H9 (cell line): Measurements from ENCODE around the gene HDC. TPM values are rescaled to one million over a fixed set of nuclear protein-coding genes. Genes with fewer than 3 reads are reported as not detected.

Experiments used
- DNase-seq: peaks from one replicate; pipeline ENCODE4 v3.0.0-alpha.2; 2017
- H2AFZ ChIP-seq: one replicate; pipeline ENCODE4 v1.6.1; 2013; ENCODE audit warnings: mild to moderate bottlenecking, low read length, control low read depth, moderate library complexity
- H2AK5ac ChIP-seq: 2 replicates; pipeline ENCODE4 v1.6.1; 2013; ENCODE audit warnings: low read length, control low read depth, mixed read lengths; ENCODE audit not compliant: insufficient read length
- H2BK120ac ChIP-seq: one replicate; pipeline ENCODE4 v1.6.1; 2013; ENCODE audit warnings: low read depth, mild to moderate bottlenecking, low read length, control low read depth, inconsistent platforms; ENCODE audit not compliant: poor library complexity, severe bottlenecking
- H2BK12ac ChIP-seq: 2 replicates; pipeline ENCODE4 v1.6.1; 2013; ENCODE audit warnings: low read length, control low read depth, mixed read lengths, low read depth; ENCODE audit not compliant: insufficient read length
- H2BK15ac ChIP-seq: 2 replicates; pipeline ENCODE4 v1.6.1; 2013; ENCODE audit warnings: low read depth, low read length, control low read depth
- H2BK20ac ChIP-seq: one replicate; pipeline ENCODE4 v1.6.1; 2013; ENCODE audit warnings: low read depth, mild to moderate bottlenecking, low read length, control low read depth, inconsistent platforms; ENCODE audit not compliant: poor library complexity, severe bottlenecking
- H2BK5ac ChIP-seq: 2 replicates; pipeline ENCODE4 v1.6.1; 2013; ENCODE audit warnings: low read length, control low read depth, mixed read lengths; ENCODE audit not compliant: insufficient read length
- H3K14ac ChIP-seq: 2 replicates; pipeline ENCODE4 v1.6.1; 2013; ENCODE audit warnings: low read length, control low read depth; ENCODE audit not compliant: insufficient read depth
- H3K18ac ChIP-seq: 2 replicates; pipeline ENCODE4 v1.6.1; 2013; ENCODE audit warnings: low read depth, mild to moderate bottlenecking, mixed read lengths, low read length, control low read depth; ENCODE audit not compliant: insufficient read length
- H3K23ac ChIP-seq: 2 replicates; pipeline ENCODE4 v1.6.1; 2013; ENCODE audit warnings: low read length, control low read depth, mixed read lengths, low read depth; ENCODE audit not compliant: insufficient read length
- H3K23me2 ChIP-seq: 2 replicates; pipeline ENCODE4 v1.6.1; 2013; ENCODE audit warnings: low read depth, mild to moderate bottlenecking, mixed read lengths, low read length, control low read depth; ENCODE audit not compliant: insufficient read length, poor library complexity, severe bottlenecking
- H3K27ac ChIP-seq: 2 replicates; pipeline ENCODE4 v1.5.1; 2013; ENCODE audit warnings: low read length, control low read depth, mixed read lengths, low read depth; ENCODE audit not compliant: insufficient read length
- H3K27me3 ChIP-seq: 2 replicates; pipeline ENCODE4 v1.6.1; 2013; ENCODE audit warnings: low read length, control low read depth, inconsistent platforms; ENCODE audit not compliant: insufficient read depth
- H3K4ac ChIP-seq: 2 replicates; pipeline ENCODE4 v1.6.1; 2013; ENCODE audit warnings: low read depth, mild to moderate bottlenecking, control low read depth, inconsistent platforms, low read length, moderate library complexity
- H3K4me1 ChIP-seq: 2 replicates; pipeline ENCODE4 v1.6.1; 2013; ENCODE audit warnings: low read length, control low read depth, inconsistent platforms; ENCODE audit not compliant: insufficient read depth
- H3K4me2 ChIP-seq: 2 replicates; pipeline ENCODE4 v1.6.1; 2013; ENCODE audit warnings: low read length, control low read depth, mixed read lengths; ENCODE audit not compliant: insufficient read length, insufficient read depth
- H3K56ac ChIP-seq: 2 replicates; pipeline ENCODE4 v1.6.1; 2013; ENCODE audit warnings: low read depth, mild to moderate bottlenecking, mixed read lengths, low read length, control low read depth; ENCODE audit not compliant: insufficient read length
- H3K79me1 ChIP-seq: 2 replicates; pipeline ENCODE4 v1.6.1; 2013; ENCODE audit warnings: low read depth, mild to moderate bottlenecking, moderate library complexity, low read length, control low read depth, inconsistent platforms; ENCODE audit not compliant: insufficient read depth, poor library complexity, severe bottlenecking
- H3K79me2 ChIP-seq: 2 replicates; pipeline ENCODE4 v1.6.1; 2013; ENCODE audit warnings: low read length, control low read depth, inconsistent platforms; ENCODE audit not compliant: insufficient read depth
- H3K9ac ChIP-seq: 2 replicates; pipeline ENCODE4 v1.6.1; 2013; ENCODE audit warnings: low read length, control low read depth, mixed read lengths; ENCODE audit not compliant: insufficient read length; ENCODE audit errors: extremely low read depth
- H3K9me3 ChIP-seq: one replicate; pipeline ENCODE4 v1.6.1; 2013; ENCODE audit warnings: low read depth, low read length, inconsistent platforms; ENCODE audit not compliant: control insufficient read depth
- H3T11ph ChIP-seq: one replicate; pipeline ENCODE4 v1.6.1; 2013; ENCODE audit warnings: mild to moderate bottlenecking, low read length, control low read depth, inconsistent platforms
- H4K20me1 ChIP-seq: one replicate; pipeline ENCODE4 v1.6.1; 2013; ENCODE audit not compliant: control insufficient read depth, insufficient read length, insufficient read depth
- H4K5ac ChIP-seq: 2 replicates; pipeline ENCODE4 v1.6.1; 2013; ENCODE audit warnings: low read depth, mild to moderate bottlenecking, mixed read lengths, low read length, control low read depth; ENCODE audit not compliant: insufficient read length
- H4K8ac ChIP-seq: replicated peaks from 2 replicates; pipeline ENCODE4 v1.6.1; 2013; ENCODE audit warnings: low read length, control low read depth, mixed read lengths, low read depth; ENCODE audit not compliant: insufficient read length
- H4K91ac ChIP-seq: 2 replicates; pipeline ENCODE4 v1.6.1; 2013; ENCODE audit warnings: low read depth, mild to moderate bottlenecking, moderate library complexity, mixed read lengths, low read length, control low read depth; ENCODE audit not compliant: insufficient read length
- H3K27ac Mint-ChIP-seq, 3 experiments: 2 replicates in 2 of 3; 3 replicates in 1 of 3; pipeline ENCODE4 v1.8.0; 2020 to 2021; ENCODE audit warnings: mixed read lengths in 3 of 3, mild to moderate bottlenecking in 1 of 3, moderate library complexity in 1 of 3
- H3K27me3 Mint-ChIP-seq: 2 replicates; pipeline ENCODE4 v1.8.0; 2021; ENCODE audit warnings: low read depth, mild to moderate bottlenecking, moderate library complexity, mixed read lengths
- H3K36me3 Mint-ChIP-seq, 3 experiments: 2 replicates in 2 of 3; 3 replicates in 1 of 3; pipeline ENCODE4 v1.8.0; 2020 to 2021; ENCODE audit warnings: low read depth in 3 of 3, mixed read lengths in 3 of 3; ENCODE audit not compliant: insufficient read depth in 1 of 3
- H3K4me1 Mint-ChIP-seq, 2 experiments: 2 replicates each; pipeline ENCODE4 v1.8.0; 2020; ENCODE audit warnings: mixed read lengths in 2 of 2
- H3K4me3 Mint-ChIP-seq, 2 experiments: 2 replicates in 1 of 2; 3 replicates in 1 of 2; pipeline ENCODE4 v1.8.0; 2020 to 2021; ENCODE audit warnings: mild to moderate bottlenecking in 2 of 2, mixed read lengths in 2 of 2, moderate library complexity in 1 of 2
- H3K9me3 Mint-ChIP-seq, 2 experiments: 2 replicates in 1 of 2; 3 replicates in 1 of 2; pipeline ENCODE4 v1.8.0; 2020; ENCODE audit warnings: mild to moderate bottlenecking in 2 of 2, mixed read lengths in 2 of 2, moderate library complexity in 1 of 2
- WGBS: extraction: QIAGEN DNeasy Blood & Tissue Kit; methylation state at CpG from one replicate; pipeline ENCODE4 v1.1.7; 2013; ENCODE audit warnings: missing lambda C conversion rate, low lambda C conversion rate, mixed read lengths; ENCODE audit not compliant: insufficient read length; ENCODE audit errors: extremely low coverage; 5-methylcytosine and 5-hydroxymethylcytosine counted together
- total RNA-seq: library from RNA; stranded (reverse); gene quantifications from 2 replicates; pipeline ENCODE4 v1.2.1, GENCODE V29; 2021
- TF ChIP-seq, protein P1 (sequence below): fragments of 200-600 bp; sonication (generic); conservative IDR thresholded peaks from 3 replicates; pipeline ENCODE4 v1.8.0; 2021; ENCODE audit warnings: antibody characterized with exemption, mild to moderate bottlenecking

Gene HDC
- total RNA-seq, 1 experiment from 2014 or later: not detected

DNA sequence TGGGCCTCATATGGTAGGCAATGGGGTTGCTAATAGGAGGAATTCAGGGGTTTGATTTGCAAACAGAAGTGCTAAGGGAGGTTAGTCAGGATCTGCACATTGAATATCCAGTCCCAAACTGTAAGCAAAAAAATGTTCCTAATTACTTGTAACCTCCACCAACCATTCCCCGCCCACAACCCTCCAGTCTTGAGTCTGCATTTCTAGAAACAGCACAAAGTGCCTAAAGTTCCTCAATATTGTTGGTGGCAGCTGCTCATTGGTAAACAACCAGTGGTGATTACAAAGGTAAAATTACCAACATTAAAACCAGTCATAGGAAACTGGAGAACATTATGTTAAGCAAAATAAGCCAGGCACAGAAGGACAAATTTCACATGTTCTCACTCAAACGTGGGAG lies 18.9 kb downstream of the HDC start:
- Histone ChIP-seq H3K27ac (no peak overlapping the region), H2BK12ac (no peak overlapping the region), H4K5ac (no peak overlapping the region), H3K9ac (no peak overlapping the region), H2BK20ac (no peak overlapping the region), H3K23ac (no peak overlapping the region), H4K91ac (no peak overlapping the region), H3K27me3 (no peaks in the 10 kb centered on the region), H2BK120ac (no peak overlapping the region), H2AFZ (no peak overlapping the region), H3K14ac (no peak overlapping the region), H4K8ac (no peak overlapping the region), H3K23me2 (no peaks in the 10 kb centered on the region), H3K4me2 (no peak overlapping the region), H3K56ac (no peak overlapping the region), H2BK15ac (no peak overlapping the region), H2BK5ac (no peak overlapping the region), H3K9me3 (no peaks in the 10 kb centered on the region), H4K20me1 (no peaks in the 10 kb centered on the region), H3T11ph (no peak overlapping the region), H3K4ac (no peak overlapping the region), H3K79me2 (no peaks in the 10 kb centered on the region), H2AK5ac (no peak overlapping the region), H3K4me1 (no peaks in the 10 kb centered on the region), H3K18ac (no peak overlapping the region), H3K79me1 (no peaks in the 10 kb centered on the region)
- Mint-ChIP-seq H3K4me3 (no peak overlapping the region), H3K9me3 (no peaks in the 10 kb centered on the region), H3K36me3 (no peaks in the 10 kb centered on the region), H3K27ac (no peak overlapping the region), H3K4me1 (peaks cover 4 to 6% of the 10 kb centered on the region in 2 experiments; a peak in 3 of 4 replicates), H3K27me3 (no peaks in the 10 kb centered on the region; the same call in 1 of the 2 replicates)
- no peak for DNase-seq
- TF ChIP-seq, protein P1, sequence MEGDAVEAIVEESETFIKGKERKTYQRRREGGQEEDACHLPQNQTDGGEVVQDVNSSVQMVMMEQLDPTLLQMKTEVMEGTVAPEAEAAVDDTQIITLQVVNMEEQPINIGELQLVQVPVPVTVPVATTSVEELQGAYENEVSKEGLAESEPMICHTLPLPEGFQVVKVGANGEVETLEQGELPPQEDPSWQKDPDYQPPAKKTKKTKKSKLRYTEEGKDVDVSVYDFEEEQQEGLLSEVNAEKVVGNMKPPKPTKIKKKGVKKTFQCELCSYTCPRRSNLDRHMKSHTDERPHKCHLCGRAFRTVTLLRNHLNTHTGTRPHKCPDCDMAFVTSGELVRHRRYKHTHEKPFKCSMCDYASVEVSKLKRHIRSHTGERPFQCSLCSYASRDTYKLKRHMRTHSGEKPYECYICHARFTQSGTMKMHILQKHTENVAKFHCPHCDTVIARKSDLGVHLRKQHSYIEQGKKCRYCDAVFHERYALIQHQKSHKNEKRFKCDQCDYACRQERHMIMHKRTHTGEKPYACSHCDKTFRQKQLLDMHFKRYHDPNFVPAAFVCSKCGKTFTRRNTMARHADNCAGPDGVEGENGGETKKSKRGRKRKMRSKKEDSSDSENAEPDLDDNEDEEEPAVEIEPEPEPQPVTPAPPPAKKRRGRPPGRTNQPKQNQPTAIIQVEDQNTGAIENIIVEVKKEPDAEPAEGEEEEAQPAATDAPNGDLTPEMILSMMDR: no peak
- WGBS: no CpG with 5 or more reads among the region's 2 CpGs
